ENCODE data around the gene ARNT2.

ARNT2 gene

GRCh38 chr15:80457896-80458295, 53.7 kb downstream of the ARNT2 start:
- H2BK15ac ChIP-seq (ENCODE audit: low read length), result no peak overlapping the region

GRCh38 chr15:80458580-80458979, 54.4 kb downstream of the ARNT2 start:
- no peak overlapping the region for H3K4ac ChIP-seq (ENCODE audit: low read length)
- H4K91ac ChIP-seq (ENCODE audit: low read depth, low read length, poor library complexity), result no peak overlapping the region
- no peaks in the 10 kb centered on the region for H3K27me3 ChIP-seq (ENCODE audit: control insufficient read depth in 3 of 3, insufficient read depth in 3 of 3, low read depth in 1 of 3, low read length in 3 of 3)
- no peak overlapping the region for H3K27ac ChIP-seq (replicated peaks; ENCODE audit: low read length)
- H3K4me3 ChIP-seq (ENCODE audit: low read length in 2 of 2), result no peak overlapping the region
- no peak overlapping the region for H2BK12ac ChIP-seq (ENCODE audit: low read length)
- no peak overlapping the region for H3K9ac ChIP-seq (ENCODE audit: low read depth, low read length, poor library complexity)
- H3K79me1 ChIP-seq (ENCODE audit: low read depth, low read length), result peaks cover under 1% of the 10 kb centered on the region
- H3K23ac ChIP-seq (ENCODE audit: low read depth, low read length, poor library complexity), result no peak overlapping the region
- no peak overlapping the region for H2BK5ac ChIP-seq (ENCODE audit: low read length)
- H3K9me3 ChIP-seq (replicated peaks in 1 of 2; ENCODE audit: control insufficient read depth in 2 of 2, insufficient read depth in 1 of 2, low read depth in 1 of 2, low read length in 2 of 2), result no peaks in the 10 kb centered on the region
- DNase-seq (ENCODE audit: low spot score), result no peak
- peaks cover under 1 to 78% of the 10 kb centered on the region in 2 donors for H3K36me3 ChIP-seq (replicated peaks in 1 of 2; ENCODE audit: control insufficient read depth in 2 of 2, insufficient read depth in 2 of 2, low read length in 2 of 2)
- H4K8ac ChIP-seq (ENCODE audit: low read depth, low read length), result no peak overlapping the region
- no peak overlapping the region for H3K4me2 ChIP-seq (ENCODE audit: insufficient read depth, low read length, poor library complexity, severe bottlenecking)
- H2AK5ac ChIP-seq (ENCODE audit: low read depth, low read length), result no peak overlapping the region
- H3K18ac ChIP-seq (ENCODE audit: low read length), result no peak overlapping the region
- H2BK120ac ChIP-seq (ENCODE audit: low read depth, low read length), result no peak overlapping the region
- H2BK15ac ChIP-seq (ENCODE audit: low read length), result no peak overlapping the region
- H3K4me1 ChIP-seq (ENCODE audit: control insufficient read depth in 2 of 2, insufficient read depth in 1 of 2, low read depth in 1 of 2, low read length in 2 of 2), result no peaks in the 10 kb centered on the region
- H3K14ac ChIP-seq (ENCODE audit: low read length), result no peak overlapping the region
- no CpG with 5 or more reads among the region's 2 CpGs for WGBS, 2 donors (ENCODE audit: extremely low coverage in 2 of 2, insufficient read length in 2 of 2, insufficient replicate concordance in 1 of 2)
- no peak overlapping the region for H2AFZ ChIP-seq (ENCODE audit: low read length)

More at GRCh38 chr15:80457896-80458295, 53.7 kb downstream of the ARNT2 start:
- Histone ChIP-seq H3K27me3 (ENCODE audit: control insufficient read depth in 3 of 3, insufficient read depth in 3 of 3, low read depth in 1 of 3, low read length in 3 of 3) (no peaks in the 10 kb centered on the region), H3K27ac (replicated peaks; ENCODE audit: low read length) (no peak overlapping the region), H3K9ac (ENCODE audit: low read depth, low read length, poor library complexity) (no peak overlapping the region), H2BK120ac (ENCODE audit: low read depth, low read length) (no peak overlapping the region), H4K8ac (ENCODE audit: low read depth, low read length) (no peak overlapping the region), H2BK12ac (ENCODE audit: low read length) (no peak overlapping the region), H2AFZ (ENCODE audit: low read length) (no peak overlapping the region), H2AK5ac (ENCODE audit: low read depth, low read length) (no peak overlapping the region), H3K9me3 (replicated peaks in 1 of 2; ENCODE audit: control insufficient read depth in 2 of 2, insufficient read depth in 1 of 2, low read depth in 1 of 2, low read length in 2 of 2) (no peaks in the 10 kb centered on the region), H4K91ac (ENCODE audit: low read depth, low read length, poor library complexity) (no peak overlapping the region), H2BK5ac (ENCODE audit: low read length) (no peak overlapping the region), H3K18ac (ENCODE audit: low read length) (no peak overlapping the region), H3K4ac (ENCODE audit: low read length) (no peak overlapping the region), H3K79me1 (ENCODE audit: low read depth, low read length) (peaks cover 2% of the 10 kb centered on the region), H3K14ac (ENCODE audit: low read length) (no peak overlapping the region), H3K4me3 (ENCODE audit: low read length in 2 of 2) (no peak overlapping the region), H3K36me3 (replicated peaks in 1 of 2; ENCODE audit: control insufficient read depth in 2 of 2, insufficient read depth in 2 of 2, low read length in 2 of 2) (peaks cover 4 to 81% of the 10 kb centered on the region in 2 donors), H3K23ac (ENCODE audit: low read depth, low read length, poor library complexity) (no peak overlapping the region), H3K4me1 (ENCODE audit: control insufficient read depth in 2 of 2, insufficient read depth in 1 of 2, low read depth in 1 of 2, low read length in 2 of 2) (no peaks in the 10 kb centered on the region), H3K4me2 (ENCODE audit: insufficient read depth, low read length, poor library complexity, severe bottlenecking) (no peak overlapping the region)
- WGBS, 2 donors (ENCODE audit: extremely low coverage in 2 of 2, insufficient read length in 2 of 2, insufficient replicate concordance in 1 of 2), result no CpG with 5 or more reads among the region's 3 CpGs
- no peak for DNase-seq (ENCODE audit: low spot score)

- WGBS, 2 donors (ENCODE audit: extremely low coverage in 2 of 2, insufficient read length in 2 of 2, insufficient replicate concordance in 1 of 2), result no CpG with 5 or more reads among the region's 6 CpGs
- Histone ChIP-seq H2BK12ac (ENCODE audit: low read length) (no peak overlapping the region), H2BK15ac (ENCODE audit: low read length) (no peak overlapping the region), H2BK120ac (ENCODE audit: low read depth, low read length) (no peak overlapping the region), H4K91ac (ENCODE audit: low read depth, low read length, poor library complexity) (no peak overlapping the region), H3K18ac (ENCODE audit: low read length) (no peak overlapping the region), H2AK5ac (ENCODE audit: low read depth, low read length) (no peak overlapping the region), H3K79me1 (ENCODE audit: low read depth, low read length) (no peaks in the 10 kb centered on the region), H3K9me3 (replicated peaks in 1 of 2; ENCODE audit: control insufficient read depth in 2 of 2, insufficient read depth in 1 of 2, low read depth in 1 of 2, low read length in 2 of 2) (no peaks in the 10 kb centered on the region), H3K4ac (ENCODE audit: low read length) (no peak overlapping the region), H4K8ac (ENCODE audit: low read depth, low read length) (no peak overlapping the region), H3K4me1 (ENCODE audit: control insufficient read depth in 2 of 2, insufficient read depth in 1 of 2, low read depth in 1 of 2, low read length in 2 of 2) (no peaks in the 10 kb centered on the region), H3K27ac (replicated peaks; ENCODE audit: low read length) (no peak overlapping the region), H2AFZ (ENCODE audit: low read length) (no peak overlapping the region), H3K23ac (ENCODE audit: low read depth, low read length, poor library complexity) (no peak overlapping the region), H3K9ac (ENCODE audit: low read depth, low read length, poor library complexity) (no peak overlapping the region), H3K14ac (ENCODE audit: low read length) (no peak overlapping the region), H3K36me3 (replicated peaks in 1 of 2; ENCODE audit: control insufficient read depth in 2 of 2, insufficient read depth in 2 of 2, low read length in 2 of 2) (peaks cover 0 to 78% of the 10 kb centered on the region in 2 donors), H3K4me2 (ENCODE audit: insufficient read depth, low read length, poor library complexity, severe bottlenecking) (no peak overlapping the region), H3K4me3 (ENCODE audit: low read length in 2 of 2) (no peak overlapping the region), H2BK5ac (ENCODE audit: low read length) (no peak overlapping the region), H3K27me3 (ENCODE audit: control insufficient read depth in 3 of 3, insufficient read depth in 3 of 3, low read depth in 1 of 3, low read length in 3 of 3) (no peaks in the 10 kb centered on the region)
- DNase-seq (ENCODE audit: low spot score), result no peak
Observed at GRCh38 chr15:80459380-80459779, 55.2 kb downstream of the ARNT2 start.

- Histone ChIP-seq H3K14ac (ENCODE audit: low read length) (no peak overlapping the region), H3K9me3 (replicated peaks in 1 of 2; ENCODE audit: control insufficient read depth in 2 of 2, insufficient read depth in 1 of 2, low read depth in 1 of 2, low read length in 2 of 2) (no peaks in the 10 kb centered on the region), H3K36me3 (replicated peaks in 1 of 2; ENCODE audit: control insufficient read depth in 2 of 2, insufficient read depth in 2 of 2, low read length in 2 of 2) (peaks cover under 1 to 78% of the 10 kb centered on the region in 2 donors), H3K9ac (ENCODE audit: low read depth, low read length, poor library complexity) (no peak overlapping the region), H2AFZ (ENCODE audit: low read length) (no peak overlapping the region), H2BK12ac (ENCODE audit: low read length) (no peak overlapping the region), H3K4ac (ENCODE audit: low read length) (no peak overlapping the region), H2AK5ac (ENCODE audit: low read depth, low read length) (no peak overlapping the region), H2BK5ac (ENCODE audit: low read length) (no peak overlapping the region), H3K27ac (replicated peaks; ENCODE audit: low read length) (no peak overlapping the region), H2BK15ac (ENCODE audit: low read length) (no peak overlapping the region), H4K91ac (ENCODE audit: low read depth, low read length, poor library complexity) (no peak overlapping the region), H3K18ac (ENCODE audit: low read length) (no peak overlapping the region), H3K27me3 (ENCODE audit: control insufficient read depth in 3 of 3, insufficient read depth in 3 of 3, low read depth in 1 of 3, low read length in 3 of 3) (no peaks in the 10 kb centered on the region), H3K23ac (ENCODE audit: low read depth, low read length, poor library complexity) (no peak overlapping the region), H3K4me1 (ENCODE audit: control insufficient read depth in 2 of 2, insufficient read depth in 1 of 2, low read depth in 1 of 2, low read length in 2 of 2) (no peaks in the 10 kb centered on the region), H2BK120ac (ENCODE audit: low read depth, low read length) (no peak overlapping the region), H4K8ac (ENCODE audit: low read depth, low read length) (no peak overlapping the region), H3K4me3 (ENCODE audit: low read length in 2 of 2) (no peak overlapping the region), H3K4me2 (ENCODE audit: insufficient read depth, low read length, poor library complexity, severe bottlenecking) (no peak overlapping the region), H3K79me1 (ENCODE audit: low read depth, low read length) (no peaks in the 10 kb centered on the region)
- WGBS, 2 donors (ENCODE audit: extremely low coverage in 2 of 2, insufficient read length in 2 of 2, insufficient replicate concordance in 1 of 2), result no CpG with 5 or more reads among the region's 3 CpGs
- no peak for DNase-seq (ENCODE audit: low spot score)
Observed at GRCh38 chr15:80459818-80460217, 55.6 kb downstream of the ARNT2 start.

Measured in neuronal stem cell (in vitro differentiated cells).